ENCODE results near the gene RAB3A.

GRCh38 chr19:18194181-18194530, 9.7 kb downstream of the RAB3A start:
- no peak for TF ChIP-seq CTCF (IDR thresholded peaks at IDR 0.05)
- no peak for TF ChIP-seq POLR2AphosphoS5 (IDR thresholded peaks at IDR 0.05; ENCODE audit: low read depth, low read length)
- TF ChIP-seq REST (IDR thresholded peaks at IDR 0.05; ENCODE audit: insufficient read depth in 1 of 2, low read depth in 2 of 2, low read length in 1 of 2) = no peak
- TF ChIP-seq TCF7L2 (IDR thresholded peaks at IDR 0.05; ENCODE audit: low read depth, low read length) = no peak

Measured in Panc1 (cell line).